ENCODE measurements around the gene CIDEA. TPM values are rescaled to one million over a fixed set of nuclear protein-coding genes. Genes with fewer than 3 reads are reported as not detected.

CIDEA gene
- total and polyA plus RNA-seq, 2 experiments from 2014 or later, result not detected

DNA sequence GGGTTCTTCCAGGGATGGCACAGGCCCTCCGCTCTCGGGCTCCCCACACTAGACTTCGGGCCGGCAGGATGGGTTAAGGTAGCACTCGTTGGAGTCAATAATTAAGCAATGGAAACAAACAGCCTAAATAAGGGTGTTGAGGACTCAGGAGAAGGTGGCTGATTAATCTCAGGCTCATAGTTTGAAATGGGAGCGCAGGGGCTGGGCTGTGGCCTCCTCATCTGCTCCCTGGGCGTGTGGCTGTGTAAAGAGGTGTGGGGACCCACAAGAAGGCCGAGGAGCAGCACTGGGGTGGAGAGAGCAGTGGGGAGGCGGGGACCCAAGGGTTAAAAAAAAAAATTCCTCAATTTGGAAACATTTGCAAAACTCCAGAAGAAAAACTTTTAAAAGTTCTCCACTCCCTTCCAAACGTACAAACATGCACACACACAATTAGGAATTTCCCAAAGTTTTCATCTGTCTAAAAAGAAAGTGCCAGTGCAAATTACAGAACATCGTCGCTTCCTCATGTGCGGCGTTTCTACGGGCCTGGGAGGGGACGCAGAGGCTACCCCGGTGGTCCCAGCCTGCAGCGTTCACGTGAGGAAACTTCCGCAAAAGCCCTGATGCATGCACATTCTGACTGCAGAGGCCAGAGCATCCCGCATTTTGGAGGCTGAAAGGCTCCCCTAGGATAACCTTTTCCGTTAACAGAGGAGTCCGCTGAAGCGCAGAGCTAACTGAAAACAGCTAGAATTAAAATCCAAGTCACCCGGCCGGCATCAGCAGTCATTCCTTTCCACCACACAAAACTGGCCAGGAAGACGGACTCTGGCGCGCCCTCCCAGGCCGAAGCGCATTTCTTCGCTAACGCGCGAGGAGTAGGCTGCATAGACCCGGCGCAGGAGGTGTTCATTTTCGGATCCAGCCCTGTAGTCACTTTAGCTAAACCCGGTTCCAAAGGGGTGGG is 52.9 kb downstream of the CIDEA start:
- Histone ChIP-seq H3K36me3 (ENCODE audit: low read depth) (peaks cover 28% of the 10 kb centered on the region), H3K9me2 (ENCODE audit: insufficient read depth) (no peaks in the 10 kb centered on the region), H4K20me1 (ENCODE audit: insufficient read depth) (0 out of 2 replicates have a peak, but pooled peaks cover 6% of the 10 kb centered on the region), H3K4me2 (ENCODE audit: unreplicated experiment) (peak overlapping the region; percentile 91), H3K9ac (peak overlapping the region; percentile 99), H3K27ac (peak overlapping the region; percentile 98), H3K4me1 (ENCODE audit: insufficient read depth) (peaks cover 30% of the 10 kb centered on the region), H3K4me3 (peak overlapping the region; percentile 86), H2AFZ (peak overlapping the region; percentile 57), H3K79me2 (ENCODE audit: insufficient read depth) (peaks cover 59% of the 10 kb centered on the region), H3K9me3 (ENCODE audit: low read depth) (no peaks in the 10 kb centered on the region), H3K27me3 (replicated peaks; ENCODE audit: insufficient read depth) (no peaks in the 10 kb centered on the region), H3F3A (ENCODE audit: insufficient read depth) (peaks cover 36% of the 10 kb centered on the region)
- WGBS, 2 experiments (ENCODE audit: low coverage in 1 of 2, low lambda C conversion rate in 2 of 2, missing lambda C conversion rate in 2 of 2), result 12 to 15% methylated on average over 39 of the region's 39 CpGs
- no peak for TF ChIP-seq EZH2 (IDR thresholded peaks at IDR 0.05; ENCODE audit: insufficient read depth, poor library complexity, severe bottlenecking)
- no peak for TF ChIP-seq EZH2phosphoT487 (IDR thresholded peaks at IDR 0.05; ENCODE audit: insufficient read depth, low read depth)
- peak; percentile 89 for DNase-seq
- in situ Hi-C loops (cut with MboI), result no loop called here

DNA sequence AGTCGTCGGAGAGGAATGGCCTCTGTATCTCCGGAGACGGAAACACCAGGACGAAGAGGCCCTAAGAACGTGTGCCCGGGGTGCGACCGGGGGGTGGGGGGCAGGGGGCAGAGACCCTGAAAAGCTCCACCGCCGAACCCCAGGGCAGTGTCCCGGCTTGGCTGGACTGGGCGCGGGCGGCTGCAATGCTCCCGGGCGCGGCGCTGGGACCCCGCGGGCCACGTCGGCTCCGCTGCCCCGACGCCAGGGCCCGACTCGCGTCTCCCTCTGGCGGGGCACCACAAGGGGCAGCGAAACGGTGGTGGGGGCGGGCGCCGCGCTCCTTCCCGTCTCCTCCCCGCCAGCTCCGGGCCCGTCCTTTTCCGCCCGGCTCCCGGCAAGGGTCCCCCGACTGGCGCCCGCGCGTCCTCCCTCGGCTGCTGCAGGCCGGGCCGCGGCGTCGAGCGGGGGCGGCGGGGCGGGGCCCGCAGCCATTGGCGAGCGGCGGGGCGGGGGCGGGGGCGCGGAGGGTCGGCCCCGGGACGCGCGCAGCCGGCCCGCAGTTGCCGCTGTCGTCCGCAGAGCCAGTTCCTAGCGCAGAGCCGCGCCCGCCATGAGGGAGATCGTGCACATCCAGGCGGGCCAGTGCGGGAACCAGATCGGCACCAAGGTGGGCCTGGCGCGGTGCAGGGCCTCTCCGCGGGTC is 53.7 kb downstream of the CIDEA start, which contains the start of gene TUBB6:
Gene TUBB6, plus strand, starts transcription at position 541 of the 685 bp plus-strand sequence. Its CDS starts 52 bp downstream, at position 593.
- H3K9me2 ChIP-seq (ENCODE audit: insufficient read depth), result no peaks in the 10 kb centered on the region
- peaks cover 37% of the 10 kb centered on the region for H3K4me1 ChIP-seq (ENCODE audit: insufficient read depth)
- peak within 1 kb of the TSS; percentile 99 for H3K9ac ChIP-seq
- in situ Hi-C loops (cut with MboI), result no loop called here
- peak within 1 kb of the TSS; percentile 86 for H3K4me3 ChIP-seq
- 0 out of 2 replicates have a peak, but pooled peaks cover 6% of the 10 kb centered on the region for H4K20me1 ChIP-seq (ENCODE audit: insufficient read depth)
- H3K79me2 ChIP-seq (ENCODE audit: insufficient read depth), result peaks cover 67% of the 10 kb centered on the region
- H3K9me3 ChIP-seq (ENCODE audit: low read depth), result no peaks in the 10 kb centered on the region
- peaks cover 34% of the 10 kb centered on the region for H3K36me3 ChIP-seq (ENCODE audit: low read depth)
- 1% methylated on average over 26 to 78 of the region's 88 CpGs for WGBS, 2 experiments (ENCODE audit: low coverage in 1 of 2, low lambda C conversion rate in 2 of 2, missing lambda C conversion rate in 2 of 2)
- peak within 1 kb of the TSS; percentile 98 for H3K27ac ChIP-seq
- H3K27me3 ChIP-seq (replicated peaks; ENCODE audit: insufficient read depth), result no peaks in the 10 kb centered on the region
- H3K4me2 ChIP-seq (ENCODE audit: unreplicated experiment), result peak within 1 kb of the TSS; percentile 97
- TF ChIP-seq EZH2phosphoT487 (IDR thresholded peaks at IDR 0.05; ENCODE audit: insufficient read depth, low read depth) (no peak), EZH2 (IDR thresholded peaks at IDR 0.05; ENCODE audit: insufficient read depth, poor library complexity, severe bottlenecking) (no peak)
- H3F3A ChIP-seq (ENCODE audit: insufficient read depth), result peaks cover 44% of the 10 kb centered on the region
- peak within 1 kb of the TSS; percentile 57 for H2AFZ ChIP-seq
- DNase-seq, result peak; percentile 95

DNA sequence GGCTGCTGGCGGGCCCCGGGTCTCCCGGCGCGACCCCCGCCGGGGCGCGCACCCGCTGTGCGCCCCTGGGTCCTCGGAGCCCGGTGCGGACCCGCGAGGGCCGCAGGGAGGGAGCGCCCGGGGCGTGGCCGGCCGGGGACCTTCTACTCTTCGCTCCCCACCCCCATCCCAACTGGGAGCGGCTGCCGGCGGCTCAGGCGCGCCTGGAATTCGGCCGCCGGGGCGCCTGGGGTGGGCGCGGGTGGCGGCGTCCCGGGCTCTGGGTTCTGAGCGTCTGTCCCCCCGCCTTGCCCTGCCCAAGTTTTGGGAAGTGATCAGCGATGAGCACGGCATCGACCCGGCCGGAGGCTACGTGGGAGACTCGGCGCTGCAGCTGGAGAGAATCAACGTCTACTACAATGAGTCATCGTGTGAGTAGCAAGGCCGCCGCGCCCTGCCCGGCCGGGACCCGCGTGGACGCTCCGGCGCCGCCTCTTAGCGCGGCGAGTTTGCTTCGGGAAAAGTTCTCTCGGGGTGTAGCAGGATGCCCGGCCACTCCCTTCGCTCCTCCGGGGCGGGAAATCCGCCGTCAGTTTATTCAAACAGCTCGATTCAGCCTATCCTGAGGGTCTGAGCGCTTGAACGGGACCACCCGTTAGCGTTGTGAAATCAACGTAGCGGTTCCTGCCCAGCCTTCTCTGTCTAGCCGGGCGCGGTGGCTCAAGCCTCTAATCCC is 54.4 kb downstream of the CIDEA start:
- Histone ChIP-seq H3K36me3 (ENCODE audit: low read depth) (peaks cover 41% of the 10 kb centered on the region), H3K9ac (peak overlapping the region; percentile 99), H2AFZ (no peak overlapping the region), H3K79me2 (ENCODE audit: insufficient read depth) (peaks cover 74% of the 10 kb centered on the region), H4K20me1 (ENCODE audit: insufficient read depth) (0 out of 2 replicates have a peak, but pooled peaks cover 6% of the 10 kb centered on the region), H3K4me3 (peak overlapping the region; percentile 86), H3K27ac (peak overlapping the region; percentile 98), H3K4me2 (ENCODE audit: unreplicated experiment) (peak overlapping the region; percentile 97), H3F3A (ENCODE audit: insufficient read depth) (peaks cover 51% of the 10 kb centered on the region), H3K9me3 (ENCODE audit: low read depth) (no peaks in the 10 kb centered on the region), H3K4me1 (ENCODE audit: insufficient read depth) (peaks cover 43% of the 10 kb centered on the region), H3K27me3 (replicated peaks; ENCODE audit: insufficient read depth) (no peaks in the 10 kb centered on the region), H3K9me2 (ENCODE audit: insufficient read depth) (no peaks in the 10 kb centered on the region)
- WGBS, 2 experiments (ENCODE audit: low coverage in 1 of 2, low lambda C conversion rate in 2 of 2, missing lambda C conversion rate in 2 of 2), result 0 to 1% methylated on average over 61 to 68 of the region's 81 CpGs
- TF ChIP-seq EZH2phosphoT487 (IDR thresholded peaks at IDR 0.05; ENCODE audit: insufficient read depth, low read depth) (no peak), EZH2 (IDR thresholded peaks at IDR 0.05; ENCODE audit: insufficient read depth, poor library complexity, severe bottlenecking) (no peak)
- in situ Hi-C loops (cut with MboI), result no loop called here
- DNase-seq, result peak; percentile 99

All from GM23248 (cell line).